Measurements from ENCODE around the gene RPL27A. TPM values are rescaled to one million over a fixed set of nuclear protein-coding genes. Genes with fewer than 3 reads are reported as not detected.
A peak's percentile ranks its signal among the peaks of the same experiment; 100 is the strongest.

Gene RPL27A
- total RNA-seq, 4 donors from 2014 or later = 913 to 2,100 (median 1,383) TPM

GRCh38 chr11:8732324-8732670 lies 49.7 kb downstream of the RPL27A start:
- TF ChIP-seq POLR2A (IDR thresholded peaks at IDR 0.05) = no peak
- no peak overlapping the region for H3K4me3 ChIP-seq (ENCODE audit: low read depth, poor library complexity, severe bottlenecking)
- WGBS, 2 donors = 37 to 60% methylated on average over 3 of the region's 3 CpGs
- intact Hi-C loops (cut with DNase I; ENCODE audit: low total_unique reads) = no loop called here
- no peak for DNase-seq (ENCODE audit: low spot score in 2 of 2)

DNA sequence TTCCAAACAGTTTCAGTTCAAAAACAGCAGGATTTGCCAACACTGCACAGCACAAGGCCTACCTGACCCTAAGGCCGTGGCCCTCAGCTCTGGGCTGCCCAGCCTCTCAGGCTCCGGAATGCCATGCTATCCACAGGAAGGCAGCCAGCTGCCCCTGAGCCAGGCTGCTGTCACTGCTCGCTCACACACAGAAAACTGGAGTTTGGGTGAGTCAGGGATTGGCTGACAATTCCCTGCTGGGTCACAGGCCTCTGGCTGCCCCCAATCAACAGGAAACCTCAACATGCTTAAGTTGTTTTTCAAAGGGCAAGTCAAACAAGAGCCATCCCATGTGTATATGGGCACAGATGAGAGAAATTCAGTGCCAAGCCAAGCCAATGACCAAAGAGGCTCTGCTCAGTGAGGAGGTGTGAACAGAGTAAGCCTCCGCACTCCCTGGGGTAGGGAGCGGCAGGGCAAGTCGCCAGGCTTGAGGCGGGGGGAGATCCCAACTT lies 50.2 kb downstream of the RPL27A start:
- TF ChIP-seq, protein P1, sequence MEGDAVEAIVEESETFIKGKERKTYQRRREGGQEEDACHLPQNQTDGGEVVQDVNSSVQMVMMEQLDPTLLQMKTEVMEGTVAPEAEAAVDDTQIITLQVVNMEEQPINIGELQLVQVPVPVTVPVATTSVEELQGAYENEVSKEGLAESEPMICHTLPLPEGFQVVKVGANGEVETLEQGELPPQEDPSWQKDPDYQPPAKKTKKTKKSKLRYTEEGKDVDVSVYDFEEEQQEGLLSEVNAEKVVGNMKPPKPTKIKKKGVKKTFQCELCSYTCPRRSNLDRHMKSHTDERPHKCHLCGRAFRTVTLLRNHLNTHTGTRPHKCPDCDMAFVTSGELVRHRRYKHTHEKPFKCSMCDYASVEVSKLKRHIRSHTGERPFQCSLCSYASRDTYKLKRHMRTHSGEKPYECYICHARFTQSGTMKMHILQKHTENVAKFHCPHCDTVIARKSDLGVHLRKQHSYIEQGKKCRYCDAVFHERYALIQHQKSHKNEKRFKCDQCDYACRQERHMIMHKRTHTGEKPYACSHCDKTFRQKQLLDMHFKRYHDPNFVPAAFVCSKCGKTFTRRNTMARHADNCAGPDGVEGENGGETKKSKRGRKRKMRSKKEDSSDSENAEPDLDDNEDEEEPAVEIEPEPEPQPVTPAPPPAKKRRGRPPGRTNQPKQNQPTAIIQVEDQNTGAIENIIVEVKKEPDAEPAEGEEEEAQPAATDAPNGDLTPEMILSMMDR (IDR thresholded peaks at IDR 0.05) = no peak
- TF ChIP-seq POLR2A (IDR thresholded peaks at IDR 0.05) = no peak
- no peak overlapping the region for H3K4me3 ChIP-seq (ENCODE audit: low read depth, poor library complexity, severe bottlenecking)
- intact Hi-C loops (cut with DNase I; ENCODE audit: low total_unique reads) = no loop called here
- peak in 1 of 2 donors; percentile 54 for DNase-seq (ENCODE audit: low spot score in 2 of 2)
- 28 to 38% methylated on average over 7 of the region's 7 CpGs for WGBS, 2 donors

DNA sequence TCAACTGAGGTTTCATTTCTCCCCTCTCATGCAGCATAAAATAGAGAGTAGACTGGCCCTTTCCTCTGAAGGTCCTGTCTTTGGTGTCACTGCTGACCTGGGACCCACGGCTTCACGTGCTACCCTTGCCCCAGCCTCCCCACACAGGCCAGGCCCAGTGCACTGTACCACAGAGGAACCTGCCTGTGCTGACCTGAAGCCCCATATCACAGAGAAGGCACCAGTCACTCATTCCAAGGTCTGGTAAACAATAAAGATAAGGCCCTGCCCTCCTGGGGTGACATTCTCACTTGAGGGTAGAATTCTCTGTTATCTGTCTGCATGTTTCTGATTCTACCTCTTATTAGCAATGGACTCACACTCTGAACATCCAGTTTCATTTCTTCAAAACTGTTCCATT lies 51.3 kb downstream of the RPL27A start:
- no peak overlapping the region for H3K4me3 ChIP-seq (ENCODE audit: low read depth, poor library complexity, severe bottlenecking)
- DNase-seq (ENCODE audit: low spot score in 2 of 2) = no peak
- intact Hi-C loops (cut with DNase I; ENCODE audit: low total_unique reads) = no loop called here
- TF ChIP-seq POLR2A (IDR thresholded peaks at IDR 0.05) = no peak
- TF ChIP-seq, protein P1 (IDR thresholded peaks at IDR 0.05) = no peak
- WGBS, 2 donors = 100% methylated on average over 2 of the region's 2 CpGs

- DNase-seq (ENCODE audit: low spot score in 2 of 2) = no peak
- WGBS, 2 donors = 89 to 93% methylated on average over 8 of the region's 8 CpGs
Measured at GRCh38 chr11:8735094-8735493, 52.5 kb downstream of the RPL27A start.

GRCh38 chr11:8739309-8739793 lies 56.8 kb downstream of the RPL27A start:
- intact Hi-C loops (cut with DNase I; ENCODE audit: low total_unique reads) = no loop called here
- DNase-seq (ENCODE audit: low spot score in 2 of 2) = no peak
- WGBS, 2 donors = 80 to 83% methylated on average over 2 of the region's 2 CpGs

More at GRCh38 chr11:8735094-8735493, 52.5 kb downstream of the RPL27A start:
- no peak for TF ChIP-seq POLR2A (IDR thresholded peaks at IDR 0.05)
- TF ChIP-seq, protein P1 (IDR thresholded peaks at IDR 0.05) = no peak
- H3K4me3 ChIP-seq (ENCODE audit: low read depth, poor library complexity, severe bottlenecking) = no peak overlapping the region
- intact Hi-C loops (cut with DNase I; ENCODE audit: low total_unique reads) = no loop called here

More at GRCh38 chr11:8739309-8739793, 56.8 kb downstream of the RPL27A start:
- no peak overlapping the region for H3K4me3 ChIP-seq (ENCODE audit: low read depth, poor library complexity, severe bottlenecking)
- TF ChIP-seq, protein P1 (IDR thresholded peaks at IDR 0.05) = no peak
- no peak for TF ChIP-seq POLR2A (IDR thresholded peaks at IDR 0.05)

Other genes starting within 250 kb of the RPL27A start
- 1 to 10 TPM in 1 of 4 donors, under 1 TPM in 2, not detected in 1; 0.23 to 6.5 (median 0.29) TPM for gene STK33, start 88.6 kb upstream of the RPL27A start, total RNA-seq
- gene TRIM66, start 127 bp upstream of the RPL27A start, total RNA-seq = 10 to 100 TPM in 1 of 4 donors, 1 to 10 TPM in 3; 3.3 to 13.0 (median 6.2) TPM
- 10 to 100 TPM; 10.1 to 18.6 (median 13.6) TPM for gene AKIP1, start 228.4 kb downstream of the RPL27A start, total RNA-seq

Measured in lower leg skin (tissue), 4 donors.